Measurements from ENCODE around the gene GABBR2. TPM values are rescaled to one million over a fixed set of nuclear protein-coding genes. Genes with fewer than 3 reads are reported as not detected.

GABBR2 gene
- total and polyA plus RNA-seq, 9 of the 15 experiments (the other 6 are each of a cell fraction or from before 2014, with no cell fraction given), result 0.15 to 1.9 (median 0.32) TPM

- Histone ChIP-seq H4K20me1 (replicated peaks; ENCODE audit: control insufficient read depth, insufficient read depth, low read length) (no peaks in the 10 kb centered on the region; the same call in 1 of the 2 replicates), H3K9ac (ENCODE audit: insufficient read depth in 1 of 2, low read depth in 2 of 2, low read length in 2 of 2) (no peak overlapping the region), H3K9me3 (replicated peaks; ENCODE audit: control insufficient read depth, insufficient read depth, low read depth, low read length) (no peaks in the 10 kb centered on the region), H3K27me3 (ENCODE audit: control insufficient read depth in 2 of 2, insufficient read depth in 2 of 2, low read length in 2 of 2) (no peaks in the 10 kb centered on the region; a peak in 1 of 5 replicates), H2AFZ (ENCODE audit: low read depth, low read length) (no peak overlapping the region), H3K4me2 (ENCODE audit: insufficient read depth, low read length) (no peak overlapping the region), H3K27ac (ENCODE audit: extremely low read depth, low read depth, low read length) (no peak overlapping the region), H3K79me2 (ENCODE audit: control insufficient read depth, insufficient read depth, low read length) (no peaks in the 10 kb centered on the region), H3K9me1 (ENCODE audit: control insufficient read depth, insufficient read depth, low read length) (no peaks in the 10 kb centered on the region), H3K4me1 (replicated peaks in 1 of 2; ENCODE audit: control insufficient read depth in 2 of 2, insufficient read depth in 2 of 2, low read length in 2 of 2) (no peaks in the 10 kb centered on the region), H3K4me3 (no peak overlapping the region), H3K36me3 (ENCODE audit: control insufficient read depth, insufficient read depth, low read length) (no peaks in the 10 kb centered on the region)
- DNase-seq (ENCODE audit: extremely low read depth in 1 of 4, low spot score in 3 of 4), result no peak
- no peak for FAIRE-seq
- BruUV-seq (replicated peaks), result no TSS peak
- no peak for ATAC-seq
- intact Hi-C loops (cut with micrococcal nuclease) (no loop called here), in situ Hi-C loops (cut with MboI) (no loop called here)
- ChIA-PET CTCF (ENCODE audit: low intra/inter-chr PET ratio) (no interaction called here), POLR2A (interaction anchor here (0.9 kb wide), 1 partner anchor 12 kb away, joined by 4 read pairs; no protein-coding TSS in a partner anchor)
- WGBS (ENCODE audit: insufficient coverage, low coverage, missing lambda C conversion rate), result 28% methylated on average over 6 of the region's 6 CpGs
- TF ChIP-seq PML (IDR thresholded peaks at IDR 0.05; ENCODE audit: low read length) (no peak), KAT8 (IDR thresholded peaks at IDR 0.05; ENCODE audit: low read depth) (no peak), L3MBTL2 (IDR thresholded peaks at IDR 0.05) (no peak), ZBTB40 (IDR thresholded peaks at IDR 0.05) (no peak), ZBTB40 (CRISPR knock-in tag; IDR thresholded peaks at IDR 0.05) (no peak)
These were observed 312.5 kb downstream of the GABBR2 start for GRCh38 chr9:98396236-98396635.

All from K562 (cell line).